Anterior cingulate cortex (tissue), 58 donors: Measurements from ENCODE around the gene KCNH5.
A peak's percentile ranks its signal among the peaks of the same experiment; 100 is the strongest.

ENCODE experiments used
- DNase-seq, 58 donors: peaks; one replicate each; lab custom pipeline; 2025; lab: John Stamatoyannopoulos, UW

Gene KCNH5

DNA sequence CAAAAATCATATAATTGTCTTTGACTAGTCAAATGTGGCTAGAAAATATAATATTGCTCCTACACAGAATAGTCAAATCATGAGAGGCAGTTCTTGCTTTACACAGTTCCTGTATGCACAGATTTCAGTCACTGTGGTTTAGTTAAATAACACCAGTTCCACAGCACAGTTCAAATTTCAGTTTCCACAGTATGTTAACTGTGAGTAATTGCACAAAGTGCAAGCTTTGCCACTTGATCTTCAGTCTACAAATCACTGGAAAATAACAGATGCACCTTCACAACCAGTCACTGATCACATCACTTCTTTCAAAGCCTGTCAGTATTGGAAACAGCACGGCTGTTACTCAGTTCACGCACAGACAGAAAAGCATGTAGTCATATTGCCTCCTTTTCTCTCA lies 38.7 kb downstream of the KCNH5 start:
- DNase-seq: no peak

GRCh38 chr14:62994096-62994495 lies 51.2 kb downstream of the KCNH5 start:
- DNase-seq: no peak

- DNase-seq: no peak
Measured at GRCh38 chr14:62988967-62989366, 56.3 kb downstream of the KCNH5 start.

GRCh38 chr14:62983821-62984220 lies 61.4 kb downstream of the KCNH5 start:
- no peak for DNase-seq

DNA sequence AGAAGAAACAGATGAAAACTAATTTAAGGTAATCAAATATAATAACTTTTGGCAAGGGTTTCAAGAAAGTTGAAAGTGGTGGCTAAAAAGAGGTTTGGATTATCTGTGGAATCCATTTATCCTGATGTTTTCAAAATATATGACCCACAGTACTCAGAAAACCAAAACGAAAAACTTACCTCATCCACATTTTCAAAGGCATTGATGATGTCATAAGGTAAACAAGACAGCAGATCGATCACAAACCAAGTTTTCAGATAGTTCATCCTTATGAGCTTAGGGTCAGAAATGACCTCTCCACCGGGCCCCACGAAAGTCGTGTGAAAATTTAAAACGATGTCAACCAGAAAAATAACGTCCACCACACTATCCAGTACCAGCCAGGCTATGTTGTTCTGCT lies 64.6 kb downstream of the KCNH5 start:
- DNase-seq: no peak

- DNase-seq: no peak
Measured at GRCh38 chr14:62957562-62957961, 87.7 kb downstream of the KCNH5 start.

- DNase-seq: no peak
Measured at GRCh38 chr14:62956413-62956812, 88.8 kb downstream of the KCNH5 start.

GRCh38 chr14:62954165-62954564 lies 91.1 kb downstream of the KCNH5 start:
- no peak for DNase-seq

DNA sequence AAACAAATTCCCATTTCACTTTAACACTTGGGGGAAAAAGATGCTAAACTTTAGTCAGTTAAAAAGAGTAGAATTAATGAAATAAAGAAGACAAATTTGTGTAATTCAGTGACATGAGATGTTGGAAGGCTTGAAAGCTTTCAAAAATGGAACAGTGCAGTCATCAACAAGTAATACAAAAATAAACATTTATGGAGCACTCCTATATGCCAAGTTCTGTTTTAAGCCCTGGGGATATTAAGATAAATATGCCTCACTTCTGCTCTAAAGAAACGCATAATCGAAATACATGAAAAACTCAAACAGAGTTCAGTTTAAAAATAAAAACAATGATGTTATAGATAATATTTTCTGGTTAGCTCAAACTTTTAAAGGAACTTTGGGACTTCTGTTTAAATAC lies 93.0 kb downstream of the KCNH5 start:
- DNase-seq: no peak

DNA sequence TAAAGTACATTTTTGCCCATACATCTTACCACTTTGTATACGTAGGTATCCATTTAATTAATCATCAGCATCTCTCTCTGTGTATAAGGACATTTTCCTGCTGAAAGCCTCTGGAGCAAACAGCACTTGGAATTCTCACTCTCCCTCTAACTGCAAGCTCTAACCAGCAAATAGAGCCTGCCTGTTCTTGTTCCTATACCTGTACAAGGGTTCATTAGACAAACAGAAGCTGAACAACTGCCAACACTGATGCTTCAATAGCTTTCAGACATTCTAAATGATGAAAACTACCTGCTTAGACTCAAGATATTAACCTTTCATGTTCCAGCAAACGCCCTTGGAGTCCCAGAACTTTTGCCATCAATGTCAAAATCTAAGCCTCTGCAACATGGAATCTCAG lies 98.0 kb downstream of the KCNH5 start:
- no peak for DNase-seq

DNA sequence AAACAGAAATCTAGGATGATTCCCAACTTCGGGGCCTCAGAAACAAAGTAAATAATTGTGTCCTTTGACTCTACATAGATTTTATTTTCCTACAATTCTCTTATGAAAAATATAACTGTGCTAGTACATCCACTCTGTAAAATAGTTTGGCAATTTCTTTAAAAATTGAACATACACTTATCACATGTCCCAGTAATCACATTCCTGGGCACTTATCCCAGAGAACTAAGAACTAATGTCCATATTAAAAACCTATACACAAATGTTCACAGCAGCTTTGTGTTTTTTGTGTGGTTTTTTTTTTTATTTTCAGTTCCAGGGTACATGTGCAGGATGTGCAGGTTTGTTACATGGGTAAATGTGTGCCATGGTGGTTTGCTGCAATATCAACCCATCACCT lies 99.0 kb downstream of the KCNH5 start:
- no peak for DNase-seq

GRCh38 chr14:62943202-62943601 lies 102.1 kb downstream of the KCNH5 start:
- no peak for DNase-seq

GRCh38 chr14:62939970-62940369 lies 105.3 kb downstream of the KCNH5 start:
- no peak for DNase-seq

DNA sequence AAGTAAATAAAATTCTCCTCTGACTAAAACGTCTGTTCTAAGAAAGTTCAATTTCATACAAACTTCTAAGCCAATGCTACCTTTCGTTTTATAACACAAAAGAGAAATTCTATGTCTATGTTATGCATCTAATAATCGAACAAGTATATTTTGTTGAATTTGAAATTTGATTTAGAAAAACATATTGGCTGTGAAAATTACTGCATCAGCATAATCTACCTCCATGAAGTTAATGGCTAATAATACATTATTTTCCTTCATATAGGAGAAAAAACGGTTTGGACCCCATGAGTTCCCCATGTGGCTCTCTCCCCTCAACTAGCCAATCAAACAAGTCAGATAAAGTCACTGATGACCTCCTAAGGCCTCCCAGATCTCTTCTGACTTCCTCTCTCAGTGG lies 106.5 kb downstream of the KCNH5 start:
- DNase-seq: no peak

- DNase-seq: no peak
Measured at GRCh38 chr14:62934439-62934838, 110.8 kb downstream of the KCNH5 start.

DNA sequence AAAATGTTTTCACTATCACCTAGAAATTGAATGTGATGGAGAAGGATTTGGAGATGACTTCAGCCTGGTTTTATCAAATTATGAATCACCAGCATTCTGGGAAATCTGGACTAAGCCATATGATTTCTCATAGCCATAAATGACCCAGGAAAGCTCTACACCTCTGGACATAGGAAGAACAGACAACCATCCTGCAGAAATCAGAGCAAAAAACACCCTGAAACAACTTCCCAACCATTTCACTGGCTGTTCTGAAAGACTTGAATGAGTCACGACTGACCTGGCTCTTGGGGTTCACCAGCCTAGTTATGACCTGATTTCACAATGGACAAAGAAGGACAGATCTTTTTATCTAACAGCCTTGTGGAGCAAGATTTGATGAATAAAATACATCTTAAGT lies 123.8 kb downstream of the KCNH5 start:
- DNase-seq: no peak

GRCh38 chr14:62916551-62916950 lies 128.7 kb downstream of the KCNH5 start:
- peak in 1 of 58 donors; percentile 1 for DNase-seq

- no peak for DNase-seq
Measured at GRCh38 chr14:62914873-62915272, 130.4 kb downstream of the KCNH5 start.

- DNase-seq: no peak
Measured at GRCh38 chr14:62914025-62914424, 131.2 kb downstream of the KCNH5 start.

DNA sequence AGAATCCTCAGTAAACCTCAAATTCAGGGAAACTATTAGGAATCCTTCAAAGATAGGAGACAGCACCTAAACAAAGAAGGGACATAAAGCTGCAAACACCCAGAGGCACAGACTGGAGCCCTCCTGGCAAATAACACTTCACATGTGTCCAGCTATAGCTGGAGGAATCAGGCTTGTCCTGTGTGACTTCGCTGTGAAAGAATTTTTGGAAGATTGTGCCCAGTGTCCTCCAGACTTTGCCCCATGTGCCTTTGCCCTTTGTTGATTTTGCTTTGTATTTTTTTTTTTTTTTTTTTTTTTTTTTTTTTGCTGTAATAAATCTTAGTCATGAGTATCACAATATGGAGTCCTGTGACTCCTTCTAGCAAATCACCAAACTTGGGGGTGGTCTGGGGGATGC lies 136.8 kb downstream of the KCNH5 start:
- DNase-seq: no peak

- no peak for DNase-seq
Measured at GRCh38 chr14:62905566-62905965, 139.7 kb downstream of the KCNH5 start.

GRCh38 chr14:62897771-62898170 lies 147.5 kb downstream of the KCNH5 start:
- DNase-seq: no peak

- no peak for DNase-seq
Measured at GRCh38 chr14:62896932-62897456, 148.3 kb downstream of the KCNH5 start.
